GM18870 (cell line): ENCODE measurements around the gene HBQ1.
"Not testable (repeated sequence)": the region's sequence is repeated elsewhere in the genome, so short reads cannot be mapped to it uniquely, and the experiment has no call there.

Experiments used
- ATAC-seq: cut with Tn5 transposase; IDR thresholded peaks from one replicate; pipeline ENCODE4 v1.9.1; 2021; ENCODE audit warnings: moderate library complexity; ENCODE audit not compliant: unreplicated experiment

Gene HBQ1

GRCh38 chr16:180101-180675 lies at the start of gene HBQ1:
Gene HBQ1, plus strand, starts transcription at chr16:180459. Its CDS starts 28 bp downstream, at chr16:180487.
- no peak for ATAC-seq

GRCh38 chr16:130533-131173 lies 49.6 kb upstream of the HBQ1 start:
- no peak for ATAC-seq

- ATAC-seq = no peak
These were observed 48.1 kb upstream of the HBQ1 start for GRCh38 chr16:132120-132519.

GRCh38 chr16:133716-134115 lies 46.5 kb upstream of the HBQ1 start:
- no peak for ATAC-seq

- ATAC-seq = no peak
These were observed 42.2 kb upstream of the HBQ1 start for GRCh38 chr16:138049-138417.

GRCh38 chr16:140175-140857 lies 39.9 kb upstream of the HBQ1 start:
- ATAC-seq = no peak

GRCh38 chr16:142405-142967 lies 37.8 kb upstream of the HBQ1 start:
- ATAC-seq = no peak

- no peak for ATAC-seq
These were observed 37.2 kb upstream of the HBQ1 start for GRCh38 chr16:143047-143446.

- no peak for ATAC-seq
These were observed 36.8 kb upstream of the HBQ1 start for GRCh38 chr16:143456-143855.

GRCh38 chr16:144797-145252 lies 35.4 kb upstream of the HBQ1 start:
- ATAC-seq = no peak

- no peak for ATAC-seq
These were observed 33.6 kb upstream of the HBQ1 start for GRCh38 chr16:146646-147045.

GRCh38 chr16:149024-149660 lies 31.1 kb upstream of the HBQ1 start:
- ATAC-seq = no peak

GRCh38 chr16:152141-153128 lies 27.8 kb upstream of the HBQ1 start, which contains the start of gene HBZ:
Gene HBZ, plus strand, starts transcription at chr16:152644. Its CDS starts 266 bp downstream, at chr16:152910.
- ATAC-seq = no peak

GRCh38 chr16:153129-153521 lies 27.1 kb upstream of the HBQ1 start:
- not testable (repeated sequence) for ATAC-seq

- ATAC-seq = not testable (repeated sequence)
These were observed 26.6 kb upstream of the HBQ1 start for GRCh38 chr16:153550-154216.

- no peak for ATAC-seq
These were observed 25.8 kb upstream of the HBQ1 start for GRCh38 chr16:154217-155030.

GRCh38 chr16:155031-155398 lies 25.2 kb upstream of the HBQ1 start:
- ATAC-seq = no peak

- ATAC-seq = no peak
These were observed 21.0 kb upstream of the HBQ1 start for GRCh38 chr16:159136-159849.
